Brain microvascular endothelial cell (primary cell): ENCODE measurements around the gene CXXC4.

ENCODE experiments used
- DNase-seq: peaks from one replicate; pipeline ENCODE4 v3.0.0-alpha.2; 2020
- H3K27ac ChIP-seq: fragments of 250-450 bp; sonication (Bioruptor Pico); 2 replicates; pipeline ENCODE4 v1.5.1; 2020; ENCODE audit warnings: mild to moderate bottlenecking, moderate library complexity
- H3K27me3 ChIP-seq: fragments of 250-450 bp; sonication (Bioruptor Pico); replicated peaks from 2 replicates; pipeline ENCODE4 v1.5.1; 2020; ENCODE audit warnings: mild to moderate bottlenecking
- H3K36me3 ChIP-seq: fragments of 250-450 bp; sonication (Bioruptor Pico); replicated peaks from 2 replicates; pipeline ENCODE4 v1.5.1; 2020; ENCODE audit warnings: mild to moderate bottlenecking
- H3K4me3 ChIP-seq: 2 replicates; pipeline ENCODE4 v1.5.1; 2011; ENCODE audit warnings: low read depth, mild to moderate bottlenecking, control low read depth, low read length, moderate library complexity
- CTCF ChIP-seq: IDR thresholded peaks from 2 replicates; pipeline ENCODE4 v1.5.1; 2011; ENCODE audit warnings: low read depth, mild to moderate bottlenecking, moderate library complexity, low read length, control low read depth, inconsistent platforms; ENCODE audit errors: missing control alignments
- in situ Hi-C: cut with HindIII; loops from 2 replicates; pipeline ENCODE4 v1.10.0; 2017; ENCODE audit warnings: low sequenced_read_pairs, low pct_ligation_motif_present

CXXC4 gene

DNA sequence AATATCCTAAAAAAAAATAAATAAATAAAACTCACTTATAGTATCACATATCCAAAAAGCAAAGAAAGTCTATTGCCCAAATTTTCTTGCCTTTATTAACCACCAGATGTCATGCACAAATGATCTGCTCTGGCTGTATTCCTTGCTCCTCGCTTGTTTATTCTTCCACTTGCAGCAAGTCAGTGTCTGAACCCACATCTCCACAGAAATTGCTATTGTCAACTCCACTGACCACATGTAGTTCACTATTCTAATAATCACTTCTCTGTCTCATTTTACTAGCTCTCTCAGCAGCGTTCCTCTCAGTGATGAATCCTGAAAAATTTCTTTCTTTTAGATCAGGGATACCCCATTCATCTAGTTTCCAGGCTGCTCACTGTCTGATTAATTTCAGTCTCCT lies 29.3 kb upstream of the CXXC4 start:
- in situ Hi-C loops, result no loop called here
- TF ChIP-seq CTCF, result no peak
- DNase-seq, result no peak

DNA sequence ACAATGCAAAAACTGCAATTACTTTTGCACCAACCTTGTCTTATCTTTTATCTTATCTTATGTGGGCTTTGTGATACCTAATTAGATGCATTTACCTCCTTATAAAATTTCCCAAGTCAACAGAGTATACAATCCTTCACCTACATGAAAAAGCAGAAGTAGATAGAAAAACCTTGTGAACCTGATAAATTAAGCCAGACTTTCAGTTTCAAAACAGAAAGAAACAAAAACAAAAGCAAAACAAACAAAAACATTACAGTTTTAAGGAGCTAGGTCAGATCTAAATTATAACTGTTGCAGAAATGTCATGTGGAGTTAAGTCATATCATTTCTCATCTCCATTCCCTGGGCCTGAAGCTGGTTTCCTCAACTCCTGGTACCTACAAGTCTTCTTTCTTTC lies 24.9 kb upstream of the CXXC4 start:
- H3K36me3 ChIP-seq, result no peaks in the 10 kb centered on the region
- no peaks in the 10 kb centered on the region for H3K27me3 ChIP-seq
- no peak overlapping the region for H3K27ac ChIP-seq
- H3K4me3 ChIP-seq, result no peak overlapping the region
- TF ChIP-seq CTCF, result no peak
- no peak for DNase-seq
- in situ Hi-C loops, result no loop called here

More for the DNA sequence above, 29.3 kb upstream of the CXXC4 start:
- no peak overlapping the region for H3K27ac ChIP-seq
- no peaks in the 10 kb centered on the region for H3K36me3 ChIP-seq
- no peaks in the 10 kb centered on the region for H3K27me3 ChIP-seq
- no peak overlapping the region for H3K4me3 ChIP-seq

GRCh38 chr4:104516884-104517283 lies 22.2 kb upstream of the CXXC4 start:
- Histone ChIP-seq H3K27me3 (no peaks in the 10 kb centered on the region), H3K36me3 (no peaks in the 10 kb centered on the region), H3K4me3 (no peak overlapping the region), H3K27ac (no peak overlapping the region)
- no peak for DNase-seq
- TF ChIP-seq CTCF, result no peak
- in situ Hi-C loops, result no loop called here

DNA sequence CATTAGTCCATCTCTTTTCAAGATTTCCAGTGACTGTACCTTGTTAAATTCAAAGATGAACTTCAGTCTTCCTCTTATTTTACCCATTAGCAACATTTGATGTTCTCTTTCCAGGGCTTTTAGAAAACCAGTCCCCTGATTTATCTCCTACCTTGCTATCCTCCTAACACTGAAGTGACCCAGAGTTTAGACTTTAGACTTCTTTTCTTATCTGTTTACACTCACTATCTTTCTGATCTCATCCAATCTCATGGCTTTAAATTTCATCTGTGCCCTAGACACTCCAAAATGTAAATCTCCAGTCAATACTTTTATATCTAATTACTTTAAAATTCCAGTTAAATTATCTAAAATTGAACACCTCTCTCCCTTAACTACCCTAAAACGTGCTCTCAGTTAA lies 13.5 kb upstream of the CXXC4 start:
- no peak overlapping the region for H3K27ac ChIP-seq
- no peak for TF ChIP-seq CTCF
- H3K4me3 ChIP-seq, result no peak overlapping the region
- no peaks in the 10 kb centered on the region for H3K27me3 ChIP-seq
- H3K36me3 ChIP-seq, result no peaks in the 10 kb centered on the region
- in situ Hi-C loops, result no loop called here
- no peak for DNase-seq

- in situ Hi-C loops, result no loop called here
- H3K36me3 ChIP-seq, result no peaks in the 10 kb centered on the region
- H3K27ac ChIP-seq, result no peak overlapping the region
- no peaks in the 10 kb centered on the region for H3K27me3 ChIP-seq
- no peak for DNase-seq
- no peak for TF ChIP-seq CTCF
- no peak overlapping the region for H3K4me3 ChIP-seq
These were observed 12.4 kb upstream of the CXXC4 start for GRCh38 chr4:104507112-104507511.

DNA sequence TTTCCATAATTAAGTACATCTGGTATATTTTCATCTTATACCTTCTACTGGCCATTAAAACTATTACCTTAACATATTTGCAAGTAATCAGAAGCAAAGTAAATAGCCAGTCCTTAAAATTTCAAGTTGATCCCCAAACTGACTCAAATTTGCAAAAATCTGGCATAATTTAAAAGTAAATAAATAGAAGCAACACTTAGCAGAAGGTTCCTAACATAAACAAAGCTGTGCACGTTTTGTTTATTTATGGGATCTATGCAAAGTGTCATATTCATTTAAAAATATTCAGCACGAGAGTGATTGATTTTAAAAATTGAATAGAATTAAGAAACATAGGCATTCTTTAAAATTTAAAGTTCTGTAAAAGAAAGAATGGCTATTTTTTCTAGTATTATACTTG lies 9.8 kb upstream of the CXXC4 start:
- Histone ChIP-seq H3K36me3 (no peaks in the 10 kb centered on the region), H3K27me3 (no peaks in the 10 kb centered on the region), H3K4me3 (no peak overlapping the region), H3K27ac (no peak overlapping the region)
- no peak for DNase-seq
- TF ChIP-seq CTCF, result no peak
- in situ Hi-C loops, result no loop called here
